Stimulated activated CD4-positive, alpha-beta T cell treated with anti-CD3 and anti-CD28 coated beads, Interleukin-12 subunit alpha, Interleukin-12 subunit beta, amount 100 ng/mL, for 4 hours (primary cell): ENCODE results near the gene FOXRED2.
"Not testable (repeated sequence)": the region's sequence is repeated elsewhere in the genome, so short reads cannot be mapped to it uniquely, and the experiment has no call there.

Source experiments
- DNase-seq: peaks from one replicate; pipeline ENCODE4 v3.0.0-alpha.2; 2020

FOXRED2 gene

DNA sequence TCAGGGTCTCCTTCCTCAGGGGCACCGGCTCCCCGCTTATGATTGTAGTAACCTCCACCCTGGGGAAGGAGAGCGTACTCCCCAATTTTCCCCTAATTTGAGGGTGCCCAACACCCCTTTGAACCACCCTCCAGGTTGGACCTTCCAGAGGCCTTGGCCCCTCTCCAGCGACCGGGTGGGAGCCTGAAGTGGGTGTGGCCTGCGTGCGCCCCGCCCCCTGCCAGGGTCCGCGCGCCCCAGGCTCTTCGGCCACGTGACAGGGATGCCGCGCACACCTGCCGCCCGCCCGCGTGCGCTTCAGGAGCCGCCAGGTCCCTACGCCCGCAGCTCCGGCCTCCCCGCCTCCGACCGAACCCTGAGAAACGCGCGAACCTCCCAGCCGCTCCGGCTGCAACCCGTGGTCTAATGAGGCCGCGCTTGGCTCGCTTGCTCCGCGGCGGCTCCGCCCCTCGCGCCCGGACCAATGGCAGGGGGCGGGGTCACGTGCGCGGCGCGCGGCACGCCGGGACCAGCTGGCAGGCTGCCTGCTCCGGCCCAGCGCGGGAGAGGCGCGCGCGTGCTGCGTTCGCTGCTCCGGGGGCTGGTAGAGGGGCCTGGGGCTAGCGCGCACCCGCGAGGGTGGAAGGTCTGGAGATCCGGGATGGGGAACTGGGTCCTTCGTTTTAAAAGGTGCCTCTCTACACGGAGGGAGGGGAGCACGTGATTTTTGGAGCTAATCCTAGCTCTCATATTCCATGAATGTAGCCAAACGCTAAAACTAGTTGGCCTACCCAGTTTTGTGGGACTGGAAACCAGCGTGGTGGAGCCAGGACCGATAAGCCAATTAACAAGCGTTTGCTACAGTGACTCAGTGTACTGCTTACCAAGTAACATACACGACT is at the start of gene FOXRED2:
Gene FOXRED2, minus strand, starts transcription at position 404 of the 881 bp plus-strand sequence. CDS start 618 bp downstream, outside the sequence.
- DNase-seq: peak; percentile 89

DNA sequence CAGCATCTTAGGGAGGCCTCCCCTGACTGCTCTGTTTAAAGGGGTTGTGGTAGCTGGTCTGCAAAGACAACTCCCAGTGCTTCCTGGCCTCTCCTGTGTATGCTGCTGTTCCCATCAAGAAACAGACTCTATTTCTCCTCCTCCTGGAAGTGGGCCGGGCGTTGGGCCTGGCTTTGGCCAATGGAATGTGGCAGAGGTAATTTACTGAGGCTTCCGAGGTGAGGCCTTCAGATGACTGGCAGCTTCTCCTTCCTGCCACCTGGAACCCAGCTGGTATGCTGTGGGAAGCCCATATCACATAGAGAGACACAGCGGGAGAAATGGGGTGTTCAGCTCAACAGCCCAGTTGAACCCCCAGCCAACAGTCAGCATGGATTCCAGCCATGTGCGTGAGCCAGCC is 47.3 kb upstream of the FOXRED2 start:
- DNase-seq: no peak

DNA sequence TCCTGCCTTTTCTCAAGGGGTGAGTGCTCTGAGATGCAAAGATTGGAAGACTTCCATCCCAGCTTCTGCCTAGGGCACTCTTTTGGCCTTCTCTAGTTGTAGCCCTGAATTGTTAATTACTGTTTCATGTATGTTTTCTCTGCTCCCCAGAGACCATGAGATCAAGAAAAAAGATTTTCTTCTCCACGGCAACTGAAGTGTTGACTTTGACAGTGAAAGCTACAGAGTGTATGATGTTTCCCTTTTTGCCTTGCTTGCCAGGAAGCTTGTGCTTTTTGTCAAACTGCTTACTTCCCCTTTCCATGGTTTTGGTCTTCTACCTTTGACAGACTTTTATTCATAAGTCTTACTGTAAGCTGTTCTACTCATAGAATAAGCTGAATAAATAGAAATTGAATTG is 45.4 kb upstream of the FOXRED2 start:
- no peak for DNase-seq

DNA sequence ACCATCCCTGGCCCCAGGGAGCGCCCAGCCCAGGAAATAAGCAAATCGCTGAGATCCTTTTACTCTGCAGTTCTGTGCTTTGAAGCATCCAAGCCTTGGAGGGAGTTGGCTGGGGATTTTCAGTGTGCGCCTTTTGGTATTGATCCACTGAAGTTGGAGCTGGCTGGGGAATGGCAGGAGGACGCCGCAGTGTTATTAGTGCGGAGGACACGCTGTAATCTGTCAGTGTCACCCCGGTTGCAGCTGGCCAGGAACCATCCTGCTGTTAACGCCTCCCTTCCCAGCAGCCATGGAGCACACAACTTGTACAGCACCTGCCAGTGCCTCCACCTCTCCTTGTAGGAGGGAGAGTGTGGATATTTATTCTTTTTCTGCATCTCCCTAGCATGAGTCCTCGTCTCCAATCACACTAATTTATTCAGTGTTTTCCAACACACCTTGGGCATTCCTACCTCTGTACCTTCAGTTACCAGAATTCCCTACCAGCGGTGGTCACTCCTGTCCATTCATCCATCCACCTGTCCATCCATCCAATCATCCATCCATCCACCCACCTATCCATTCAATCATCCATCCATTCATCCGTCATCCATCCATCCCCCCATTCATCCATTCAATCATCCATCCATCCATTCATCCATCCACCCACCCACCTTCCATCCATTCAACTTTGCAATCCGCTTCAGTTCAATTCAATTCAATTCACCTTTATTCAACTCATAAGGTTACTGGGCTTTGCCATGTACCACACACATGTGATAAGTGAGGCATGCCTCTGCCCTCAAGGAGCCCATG is 44.1 kb upstream of the FOXRED2 start:
- no peak for DNase-seq

DNA sequence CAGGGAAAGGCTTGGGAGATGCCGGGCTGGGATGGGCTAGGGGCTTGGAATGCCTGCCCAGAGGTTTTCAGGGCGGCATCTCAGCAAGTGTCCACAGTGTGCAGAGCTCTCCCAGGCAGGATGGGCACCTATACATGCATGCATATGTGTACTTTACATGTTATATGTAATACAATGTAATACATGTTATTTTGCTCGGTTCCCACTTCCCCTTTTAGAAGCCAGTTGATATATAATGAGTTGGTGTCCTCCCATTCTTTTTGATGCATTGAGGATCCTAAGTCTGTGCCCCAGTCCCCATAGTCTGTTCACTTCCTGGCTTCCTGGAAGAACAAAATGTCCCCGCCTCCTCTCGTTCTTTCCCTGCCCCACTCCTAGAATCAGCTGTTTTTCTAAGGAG is 42.2 kb upstream of the FOXRED2 start:
- DNase-seq: no peak

DNA sequence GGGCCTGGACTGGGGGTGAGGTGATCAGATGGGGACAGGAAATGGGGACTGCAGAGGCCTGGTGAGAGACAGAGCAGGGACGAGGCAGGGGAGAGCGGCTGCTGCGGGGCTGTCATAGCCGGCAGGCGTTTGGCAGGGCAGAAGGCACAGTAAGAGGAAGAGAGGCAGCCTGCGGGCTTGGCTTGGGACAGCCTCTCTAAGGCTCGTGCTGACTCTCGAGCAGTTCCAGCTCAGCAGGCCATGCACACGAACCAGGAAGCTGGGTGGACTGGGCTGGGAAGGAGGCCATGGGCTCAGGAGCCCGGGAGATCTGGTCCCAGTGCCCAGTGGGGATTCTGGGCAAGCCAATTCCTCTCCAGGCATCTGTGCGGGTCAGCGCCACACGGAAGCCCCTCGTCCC is 41.8 kb upstream of the FOXRED2 start:
- DNase-seq: no peak

DNA sequence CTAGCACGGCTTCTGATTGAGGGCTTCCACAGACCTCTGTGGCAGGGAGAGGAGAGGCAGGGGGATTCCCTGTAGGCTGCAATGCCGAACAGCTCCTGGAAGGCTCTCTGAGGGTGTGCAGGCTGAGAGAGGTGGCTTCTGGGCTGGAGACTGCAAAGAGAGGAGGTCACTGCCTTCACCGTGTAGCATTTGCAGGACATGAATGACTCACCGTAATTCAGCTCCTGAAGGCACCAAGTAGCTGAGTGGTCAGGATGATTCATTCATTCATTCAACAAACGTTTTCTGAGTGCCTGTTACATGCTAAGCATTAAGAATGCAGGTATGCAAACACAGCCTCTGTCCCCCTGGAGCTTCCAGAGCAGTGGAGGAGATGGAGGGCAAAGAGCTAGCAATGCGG is 40.1 kb upstream of the FOXRED2 start:
- DNase-seq: no peak

DNA sequence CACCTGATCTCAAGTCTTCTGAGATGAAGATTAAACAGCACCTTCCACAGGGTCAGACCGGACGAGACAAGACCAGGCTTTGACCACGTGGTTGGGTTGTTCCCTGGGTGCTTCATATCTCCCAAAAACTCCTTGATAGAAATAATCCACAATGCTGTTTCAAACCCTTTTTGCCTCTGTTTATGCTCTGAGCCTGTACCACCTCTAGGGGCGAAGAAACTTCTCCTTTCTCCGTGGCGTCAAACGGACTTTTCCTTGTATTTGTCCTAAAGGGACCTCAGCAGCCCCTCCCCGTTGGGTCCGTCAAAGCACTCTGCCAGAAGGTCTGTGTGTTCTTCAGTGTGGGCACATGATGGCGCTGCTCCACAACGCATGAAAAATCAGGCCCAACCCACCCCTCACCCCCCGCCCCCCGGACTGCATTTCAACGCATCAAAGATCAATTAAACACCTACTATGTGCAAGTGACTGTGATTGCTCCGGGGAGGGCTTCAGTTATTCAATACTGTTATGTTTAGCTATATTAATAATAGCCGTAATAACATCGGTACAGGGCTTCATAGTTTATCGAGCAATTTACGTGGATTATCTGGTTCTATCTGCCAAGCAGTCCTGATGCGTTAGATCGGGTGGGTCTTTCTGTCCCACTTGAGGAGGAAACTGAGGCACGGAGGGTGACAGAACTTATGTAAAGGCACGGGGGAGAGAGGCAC is 39.4 kb upstream of the FOXRED2 start:
- peak; percentile 21 for DNase-seq

DNA sequence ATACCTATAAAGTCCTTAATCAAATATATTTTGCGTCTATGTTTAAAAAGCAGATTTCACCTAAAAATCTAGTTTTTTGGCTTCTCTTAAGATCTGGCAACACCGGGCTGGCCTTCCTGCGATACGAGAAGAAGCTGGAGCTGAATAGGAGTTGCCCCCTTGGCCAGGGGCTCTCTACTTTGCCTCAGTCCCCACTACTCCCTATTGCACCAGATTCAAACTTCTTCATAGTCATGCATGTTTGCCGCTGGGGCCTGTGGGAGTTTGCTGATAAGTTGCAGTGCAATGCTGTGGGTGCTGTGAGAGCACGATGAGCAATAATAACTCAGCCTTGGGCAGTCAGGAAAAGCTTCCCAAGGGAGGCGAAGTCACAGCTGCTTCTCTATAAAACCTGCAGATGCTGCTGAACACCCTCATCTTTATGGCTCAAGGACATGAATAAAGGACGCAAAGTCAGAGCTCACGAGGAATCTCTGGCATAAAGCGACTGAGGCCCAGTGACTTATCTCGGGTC is 37.3 kb upstream of the FOXRED2 start:
- DNase-seq: no peak

DNA sequence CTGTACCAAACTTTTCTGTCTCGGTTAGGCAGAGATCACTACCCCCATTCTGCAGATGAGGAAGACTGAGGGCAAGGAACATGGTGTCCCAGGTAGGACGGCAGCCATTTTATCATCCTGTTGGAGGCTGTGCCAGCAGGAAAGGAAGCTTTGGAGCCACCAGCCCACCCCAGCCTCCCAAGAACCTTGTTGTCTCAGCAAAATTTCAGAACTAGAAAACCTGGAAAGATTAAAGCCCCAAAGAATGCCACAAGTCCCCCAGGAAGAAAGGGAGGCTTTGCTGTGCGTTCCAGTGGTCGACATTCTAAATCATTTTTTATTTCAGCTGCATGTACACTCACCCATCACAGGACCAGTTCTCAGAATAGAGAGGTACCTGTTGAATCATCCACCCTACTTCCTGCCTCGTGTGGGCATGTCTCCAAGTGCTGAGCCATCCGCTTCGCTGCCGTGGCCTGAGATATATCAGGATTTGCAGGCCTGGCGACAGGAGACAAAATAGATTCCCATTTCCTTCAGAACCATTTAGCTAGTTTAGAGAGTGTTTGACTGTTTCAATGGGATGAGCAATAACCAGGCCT is 35.1 kb upstream of the FOXRED2 start:
- peak; percentile 41 for DNase-seq

DNA sequence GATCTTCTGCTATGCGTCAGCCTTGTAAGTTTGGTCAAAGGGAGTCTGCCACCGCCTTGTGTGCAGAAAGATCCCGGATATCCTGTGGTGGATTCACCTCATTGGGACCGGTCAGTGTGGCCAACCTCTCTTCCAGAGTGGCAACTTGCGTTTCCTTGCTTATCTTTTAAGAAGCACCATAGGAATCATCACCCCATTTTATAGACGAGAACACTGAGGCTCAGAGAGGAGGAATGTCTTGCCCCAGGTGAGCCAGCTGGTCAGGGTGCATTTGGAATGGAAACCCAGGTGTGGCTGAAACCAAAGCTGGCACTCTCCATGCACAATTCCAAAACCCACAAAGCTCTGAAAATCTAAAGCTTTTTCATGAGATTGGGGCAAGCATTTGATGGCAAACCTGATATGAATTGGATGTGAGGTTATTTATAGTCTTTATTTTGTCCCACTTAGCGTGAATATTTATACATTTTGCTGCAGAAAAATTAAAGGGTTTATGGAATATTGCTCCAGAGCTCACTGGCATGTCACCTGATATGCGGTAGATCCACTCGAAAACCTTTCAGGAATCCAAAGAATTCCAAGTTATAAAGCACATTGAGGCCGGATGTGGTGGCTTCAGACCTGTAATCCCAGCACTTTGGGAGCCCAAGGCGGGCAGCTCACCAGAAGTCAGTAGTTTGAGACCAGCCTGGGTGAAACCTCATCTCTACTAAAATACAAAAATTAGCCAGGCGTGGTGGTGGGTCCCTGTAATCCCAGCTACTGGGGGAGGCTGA is 34.2 kb upstream of the FOXRED2 start:
- no peak for DNase-seq

DNA sequence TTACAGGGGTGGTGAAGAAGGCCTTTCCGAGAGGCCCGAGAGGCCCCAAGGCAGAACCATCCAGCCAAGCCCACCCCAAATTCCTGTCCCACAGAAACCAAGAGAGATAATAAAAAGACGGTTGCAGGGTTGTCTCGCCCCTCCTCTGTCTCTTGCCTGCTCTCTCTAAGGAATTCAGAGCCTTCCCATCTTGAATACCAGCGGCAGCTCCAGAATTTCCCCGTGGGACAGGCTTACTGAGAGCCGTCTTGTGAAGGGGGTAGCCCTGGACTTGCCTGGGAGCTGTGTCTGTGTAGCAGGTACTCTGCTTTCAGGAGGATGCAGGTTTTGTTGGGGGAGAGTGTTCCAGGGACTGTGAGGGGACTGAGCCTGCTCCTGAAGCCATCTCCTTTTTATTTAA is 31.7 kb upstream of the FOXRED2 start:
- no peak for DNase-seq

DNA sequence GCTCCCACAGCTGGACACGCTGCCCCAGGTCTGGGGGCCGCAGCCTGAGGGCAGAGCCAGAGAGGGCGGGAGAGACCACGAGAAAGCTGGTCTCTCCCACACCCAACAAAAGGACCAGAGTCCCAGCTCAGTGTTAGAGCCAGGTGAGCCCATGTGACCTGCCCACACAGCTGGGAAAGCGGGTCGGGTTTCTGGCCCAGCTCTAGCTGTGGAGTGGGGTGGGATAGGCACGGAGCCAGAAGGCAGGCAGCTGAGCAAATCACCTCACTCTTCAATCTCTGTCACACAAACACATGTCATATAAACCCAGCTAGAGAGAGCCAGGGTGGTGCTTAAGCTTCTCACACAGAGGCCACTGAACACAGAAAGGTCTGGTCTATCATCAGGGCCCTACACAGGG is 29.9 kb upstream of the FOXRED2 start:
- no peak for DNase-seq

DNA sequence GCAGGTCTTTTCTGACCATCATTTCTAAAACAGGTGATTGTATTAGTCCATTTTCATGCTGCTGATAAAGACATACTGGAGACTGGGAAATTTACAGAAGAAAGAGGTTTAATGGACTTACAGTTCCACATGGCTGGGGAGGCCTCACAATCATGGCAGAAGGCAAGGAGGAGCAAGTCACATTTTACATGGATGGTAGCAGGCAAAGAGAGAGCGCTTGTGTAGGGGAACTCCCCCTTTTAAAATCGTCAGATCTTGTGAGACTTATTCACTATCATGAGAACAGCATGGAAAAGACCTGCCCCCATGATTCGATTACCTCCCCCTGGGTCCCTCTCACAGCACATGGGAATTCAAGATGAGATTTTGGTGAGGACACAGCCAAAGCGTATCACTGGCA is 26.5 kb upstream of the FOXRED2 start:
- not testable (repeated sequence) for DNase-seq

DNA sequence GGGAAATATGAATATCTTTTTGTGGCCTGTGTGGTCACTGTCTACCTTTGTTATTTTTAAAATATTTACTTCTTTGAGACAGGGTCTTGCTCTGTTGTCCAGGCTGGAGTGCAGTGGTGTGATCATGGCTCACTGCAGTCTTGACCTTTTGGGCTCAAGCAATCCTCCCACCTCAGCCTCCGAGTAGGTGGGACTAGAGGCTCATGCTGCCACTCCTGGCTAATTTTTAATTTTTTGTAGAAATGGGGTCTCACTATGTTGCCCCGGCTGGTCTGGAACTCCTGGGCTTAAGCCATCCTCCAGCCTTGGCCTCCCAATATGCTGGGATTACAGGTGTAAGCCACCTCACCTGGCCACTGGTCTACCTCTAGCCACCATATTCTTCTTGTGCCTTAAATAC is 25.6 kb upstream of the FOXRED2 start:
- no peak for DNase-seq

DNA sequence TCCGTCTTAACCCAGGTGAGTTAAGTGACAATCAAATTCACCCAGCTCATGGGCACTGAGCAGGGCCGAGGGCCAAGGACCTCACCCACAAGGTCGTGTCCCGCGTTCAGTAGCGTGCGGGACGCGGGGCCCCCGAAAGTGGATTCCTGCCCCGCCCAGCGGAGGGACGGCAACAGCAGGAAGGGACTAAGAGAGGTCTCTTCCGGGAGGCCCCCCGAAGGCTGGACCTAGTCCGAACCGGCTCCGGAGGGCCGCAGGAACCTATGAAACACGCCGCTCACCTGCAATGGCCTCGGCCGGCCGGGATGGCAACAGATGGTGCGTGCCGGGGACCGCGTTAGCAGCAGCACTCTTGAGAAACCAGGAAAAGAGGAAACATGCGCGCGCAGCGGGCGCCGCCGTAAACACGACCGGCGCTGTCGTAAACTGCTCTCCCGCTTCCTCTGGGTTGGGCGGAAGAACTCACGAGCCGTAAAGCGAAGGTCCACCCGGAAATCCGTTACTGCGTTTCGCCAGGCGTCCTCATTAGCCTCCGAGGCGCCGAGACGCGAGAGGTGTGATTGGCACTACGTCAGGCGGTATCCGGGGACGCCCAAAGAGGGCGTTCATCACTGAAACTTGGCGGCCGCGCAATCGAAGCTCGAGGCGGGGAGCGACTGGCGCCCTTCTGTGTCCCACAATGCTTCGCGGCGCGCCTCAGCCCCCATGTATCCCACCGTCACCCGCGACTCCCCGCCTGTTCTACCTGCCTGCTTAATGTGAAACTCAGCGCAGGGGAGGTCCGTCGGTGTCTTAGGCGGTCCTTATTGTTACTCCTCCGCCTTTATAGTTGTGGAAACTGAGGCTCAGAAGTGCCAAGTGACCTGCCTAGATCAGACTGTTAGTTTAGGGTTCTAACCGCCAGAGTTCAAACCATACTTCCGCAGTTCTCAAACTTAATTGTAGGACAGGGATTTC is 22.2 kb upstream of the FOXRED2 start, which contains the start of gene EIF3D:
Gene EIF3D, minus strand, starts transcription at position 372 of the 957 bp plus-strand sequence. CDS start 3,045 bp downstream, outside the sequence.
- peak; percentile 97 for DNase-seq

DNA sequence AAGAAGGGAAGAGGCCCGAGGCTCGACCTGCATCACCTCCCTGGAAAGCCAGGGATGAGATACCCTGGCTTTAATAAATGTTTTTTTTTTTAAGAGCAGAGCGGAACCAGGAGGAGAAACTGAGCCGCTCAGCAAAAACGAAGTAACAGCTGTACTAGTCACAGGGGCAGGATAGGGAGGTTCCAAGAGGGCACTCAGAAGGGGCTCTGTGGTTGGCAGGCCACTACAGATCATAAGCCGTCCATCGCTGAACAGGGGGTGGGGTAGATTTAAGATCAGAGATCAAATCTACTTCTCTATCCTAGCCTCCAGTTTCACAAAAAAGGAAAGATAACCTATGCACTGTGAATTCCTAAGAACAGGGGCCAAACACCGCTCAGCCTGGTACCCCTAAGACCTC is 21.5 kb upstream of the FOXRED2 start:
- no peak for DNase-seq

DNA sequence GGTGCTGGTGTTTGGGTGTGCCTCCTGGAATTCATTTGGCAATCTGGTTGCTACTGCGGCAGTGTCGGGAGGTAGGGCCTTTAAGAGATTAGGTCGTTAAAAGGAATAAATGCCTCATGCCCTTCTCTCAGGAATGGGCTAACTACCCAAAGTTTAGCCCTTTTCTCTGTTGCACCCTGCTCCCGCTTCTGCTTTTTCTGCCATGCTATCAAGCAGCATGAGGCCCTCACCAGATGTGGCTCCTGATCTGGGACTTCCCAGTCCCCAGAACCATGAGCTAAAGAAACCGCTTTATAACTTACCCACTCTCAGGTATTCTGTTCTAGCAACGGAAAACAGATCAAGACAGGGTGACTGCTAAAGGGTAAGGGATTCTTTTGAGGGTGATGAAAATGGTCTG is 15.8 kb upstream of the FOXRED2 start:
- no peak for DNase-seq

DNA sequence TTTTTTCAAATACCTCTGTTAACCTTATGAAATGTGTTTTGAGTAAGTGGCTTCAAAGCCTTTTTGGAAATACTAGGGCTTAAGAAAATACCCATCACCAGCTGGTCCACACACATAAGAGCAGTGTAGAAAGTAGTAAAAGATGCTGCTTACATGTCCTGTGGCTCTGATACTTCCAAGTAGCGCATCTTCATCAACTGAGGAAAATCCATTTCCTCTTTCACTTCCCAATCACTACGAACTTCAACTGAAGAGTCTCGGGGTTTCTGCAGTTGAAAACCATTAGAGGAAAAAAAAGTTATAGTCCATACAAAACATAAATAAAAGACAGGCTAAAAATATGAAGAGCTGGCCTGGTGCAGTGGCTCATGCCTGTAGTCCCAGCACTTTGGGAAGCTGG is 13.6 kb upstream of the FOXRED2 start:
- no peak for DNase-seq

DNA sequence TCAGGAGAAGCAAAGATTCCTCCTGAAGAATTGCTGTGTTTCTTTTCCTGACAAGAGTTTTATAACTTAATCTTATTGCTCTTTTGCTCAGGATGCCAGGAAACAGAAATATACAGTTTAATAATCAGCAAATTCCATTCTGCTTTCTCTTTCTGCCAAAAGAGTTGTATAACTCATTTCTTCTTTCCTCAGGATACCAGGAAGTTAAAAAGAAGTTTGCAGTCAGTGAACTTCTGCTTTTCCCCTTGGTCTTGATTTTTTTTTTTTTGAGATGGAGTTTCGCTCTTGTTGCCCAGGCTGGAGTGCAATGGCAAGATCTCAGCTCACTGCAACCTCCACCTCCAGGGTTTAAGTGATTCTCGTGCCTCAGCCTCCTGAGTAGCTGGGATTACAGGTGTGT is 13.1 kb upstream of the FOXRED2 start:
- DNase-seq: not testable (repeated sequence)

DNA sequence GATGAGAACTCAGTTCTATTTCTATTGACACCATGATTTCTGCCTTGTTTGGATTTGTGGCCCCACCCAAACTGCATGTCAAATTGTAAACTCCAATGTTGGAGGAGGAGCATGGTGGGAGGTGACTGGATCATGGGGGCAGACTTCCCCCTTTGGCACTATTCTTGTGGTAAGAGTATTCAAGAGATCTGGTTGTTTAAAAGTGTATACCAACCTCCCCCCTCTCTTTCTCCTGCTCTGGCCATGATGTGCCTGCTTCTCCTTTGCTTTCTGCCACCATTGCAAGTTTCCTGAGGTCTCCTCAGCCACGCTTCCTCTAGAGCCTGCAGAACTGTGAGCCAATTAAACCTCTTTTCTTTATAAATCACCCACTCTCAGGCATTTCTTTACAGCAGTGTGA is 7.9 kb upstream of the FOXRED2 start:
- DNase-seq: no peak
